ENCODE results near the gene KIAA0825. TPM values are rescaled to one million over a fixed set of nuclear protein-coding genes. Genes with fewer than 3 reads are reported as not detected.

Gene KIAA0825
- total and polyA plus RNA-seq, 2 of the 8 experiments (the other 6 are each of a cell fraction or from before 2014, with no cell fraction given): 0.60 to 1.0 TPM

GRCh38 chr5:94243612-94244011 is 374.8 kb downstream of the KIAA0825 start:
- Histone ChIP-seq H3K79me2 (ENCODE audit: control insufficient read depth in 1 of 2, insufficient read depth in 2 of 2, low read length in 2 of 2) (peaks cover 0 to 6% of the 10 kb centered on the region in 2 experiments; a peak in 1 of 4 replicates), H3K79me1 (ENCODE audit: low read depth, low read length) (no peaks in the 10 kb centered on the region; the same call in 1 of the 2 replicates), H2AK5ac (ENCODE audit: low read depth, low read length) (no peak overlapping the region), H3K56ac (replicated peaks; ENCODE audit: insufficient read length, low read depth, low read length) (no peak overlapping the region), H3K23me2 (ENCODE audit: low read depth, low read length) (no peaks in the 10 kb centered on the region), H3K4me2 (ENCODE audit: insufficient read depth in 1 of 2, low read depth in 2 of 2, low read length in 2 of 2) (no peak overlapping the region), H3K4ac (replicated peaks; ENCODE audit: insufficient read length, low read depth, low read length) (no peak overlapping the region), H3K4me1 (replicated peaks in 1 of 4; ENCODE audit: control insufficient read depth in 3 of 4, insufficient read depth in 4 of 4, low read length in 3 of 4) (peaks cover 0 to 9% (median 0%) of the 10 kb centered on the region in 4 experiments; a peak in 2 of 7 replicates), H3K4me3 (ENCODE audit: extremely low read depth in 1 of 4, insufficient read depth in 2 of 4, low read depth in 3 of 4, low read length in 4 of 4) (no peak overlapping the region), H2BK120ac (replicated peaks; ENCODE audit: low read depth, low read length) (no peak overlapping the region), H4K5ac (ENCODE audit: insufficient read length, low read depth, low read length) (no peak overlapping the region), H3K23ac (ENCODE audit: insufficient read length) (no peak overlapping the region), H2BK12ac (ENCODE audit: low read depth, low read length) (no peak overlapping the region), H3K36me3 (ENCODE audit: control insufficient read depth in 2 of 4, insufficient read depth in 4 of 4, low read length in 3 of 4) (peaks cover 0 to 4% (median 0%) of the 10 kb centered on the region in 4 experiments; a peak in 1 of 8 replicates), H4K8ac (ENCODE audit: extremely low read depth, insufficient read depth, low read length) (no peak overlapping the region), H2BK20ac (ENCODE audit: low read length) (no peak overlapping the region), H2AFZ (ENCODE audit: low read length) (no peak overlapping the region), H4K20me1 (replicated peaks in 1 of 2; ENCODE audit: control insufficient read depth in 1 of 2, insufficient read depth in 2 of 2, low read length in 2 of 2) (no peaks in the 10 kb centered on the region), H3K9me3 (ENCODE audit: insufficient read depth in 2 of 2, low read depth in 1 of 2, low read length in 1 of 2) (no peaks in the 10 kb centered on the region), H3K27ac (ENCODE audit: low read depth, low read length) (no peak overlapping the region), H3K9ac (replicated peaks in 1 of 4; ENCODE audit: extremely low read depth in 1 of 4, low read depth in 3 of 4, low read length in 3 of 4) (no peak overlapping the region), H3K14ac (ENCODE audit: insufficient read length) (no peak overlapping the region), H4K91ac (replicated peaks; ENCODE audit: insufficient read length, low read length) (no peak overlapping the region), H3K27me3 (replicated peaks in 1 of 4; ENCODE audit: control insufficient read depth in 3 of 4, extremely low read depth in 1 of 4, insufficient read depth in 3 of 4, low read length in 3 of 4) (no peaks in the 10 kb centered on the region), H2BK5ac (ENCODE audit: low read depth, low read length) (no peak overlapping the region), H3K18ac (ENCODE audit: extremely low read depth, low read length) (no peak overlapping the region), H2BK15ac (ENCODE audit: low read length) (no peak overlapping the region)
- DNase-seq (ENCODE audit: low read depth in 1 of 2, low spot score in 2 of 2): no peak
- 53% methylated on average over 3 of the region's 3 CpGs; no CpG with 5 or more reads in 1 of the 2 experiments for WGBS, 2 experiments (ENCODE audit: extremely low coverage in 1 of 2, insufficient coverage in 1 of 2, insufficient read length in 1 of 2, insufficient replicate concordance in 2 of 2, low coverage in 1 of 2, low lambda C conversion rate in 2 of 2, missing lambda C conversion rate in 1 of 2)
- POLR2A ChIA-PET (ENCODE audit: partially characterized antibody): interaction anchor here (0.9 to 1.7 kb wide), 4 partner anchors 8 to 22 kb away, joined by 3 to 7 read pairs (median 4); no protein-coding TSS in a partner anchor
- CTCF ChIA-PET (ENCODE audit: partially characterized antibody): interaction anchor here (0.8 to 1.6 kb wide), 4 partner anchors 10 to 62 kb away, joined by 3 read pairs; no protein-coding TSS in a partner anchor
- no peak for FAIRE-seq
- TF ChIP-seq RFX5 (IDR thresholded peaks at IDR 0.05; ENCODE audit: borderline replicate concordance, low read depth, low read length): no peak
- TF ChIP-seq YY1 (IDR thresholded peaks at IDR 0.05; ENCODE audit: low read depth, low read length): no peak
- TF ChIP-seq POLR2AphosphoS5 (IDR thresholded peaks at IDR 0.05; ENCODE audit: low read depth, low read length): no peak
- TF ChIP-seq JUN (IDR thresholded peaks at IDR 0.05; ENCODE audit: low read depth, low read length): no peak
